WTC11 (cell line): ENCODE data around the gene TGFBR1. TPM values are rescaled to one million over a fixed set of nuclear protein-coding genes. Genes with fewer than 3 reads are reported as not detected.

Experiments used
- ATAC-seq: fragments of 200-7000 bp; cut with Tn5 transposase; 2 replicates; pipeline ENCODE4 v1.10.0; 2021; ENCODE audit warnings: mild to moderate bottlenecking, moderate library complexity
- CTCF ChIA-PET: fragments of 300-600 bp; sonication (Branson Sonifier 250); formaldehyde crosslinking; loops from one replicate; lab custom pipeline; 2021; ENCODE audit warnings: antibody characterized with exemption; lab: Charles Lee
- POLR2A ChIA-PET: fragments of 350-600 bp; sonication (Branson Sonifier 250); formaldehyde crosslinking; loops from one replicate; lab custom pipeline; 2021; ENCODE audit warnings: antibody characterized with exemption; lab: Charles Lee
- DNase-seq: peaks from one replicate; pipeline ENCODE4 v3.0.0; 2021; ENCODE audit warnings: low spot score
- H3K27ac Mint-ChIP-seq: 2 replicates; pipeline ENCODE4 v1.8.0; 2021; ENCODE audit warnings: mixed read lengths
- H3K27me3 Mint-ChIP-seq: 2 replicates; pipeline ENCODE4 v1.8.0; 2021; ENCODE audit warnings: low read depth, mild to moderate bottlenecking, moderate library complexity, mixed read lengths
- H3K36me3 Mint-ChIP-seq: 2 replicates; pipeline ENCODE4 v1.8.0; 2021; ENCODE audit warnings: mixed read lengths
- H3K4me1 Mint-ChIP-seq: 2 replicates; pipeline ENCODE4 v1.8.0; 2022; ENCODE audit warnings: mixed read lengths
- H3K4me3 Mint-ChIP-seq: 2 replicates; pipeline ENCODE4 v1.8.0; 2021; ENCODE audit warnings: mild to moderate bottlenecking, moderate library complexity, mixed read lengths
- H3K9me3 Mint-ChIP-seq: 2 replicates; pipeline ENCODE4 v1.8.0; 2021; ENCODE audit warnings: mixed read lengths
- CBFB ChIP-seq: sonication (generic); formaldehyde crosslinking; IDR thresholded peaks from 2 replicates; pipeline ENCODE4 v1.8.1; 2022; ENCODE audit warnings: mild to moderate bottlenecking, low read depth, missing genetic modification reagents
- CREB1 ChIP-seq: sonication (generic); formaldehyde crosslinking; IDR thresholded peaks from 2 replicates; pipeline ENCODE4 v1.8.0; 2023; ENCODE audit warnings: mild to moderate bottlenecking, missing genetic modification reagents
- E2F1 ChIP-seq: sonication (generic); formaldehyde crosslinking; IDR thresholded peaks from 2 replicates; pipeline ENCODE4 v1.8.0; 2022; ENCODE audit warnings: mild to moderate bottlenecking, missing genetic modification reagents
- ELF4 ChIP-seq: sonication (generic); formaldehyde crosslinking; IDR thresholded peaks from 2 replicates; pipeline ENCODE4 v1.8.1; 2022; ENCODE audit warnings: low read depth, mild to moderate bottlenecking, moderate library complexity, missing genetic modification reagents
- ERG ChIP-seq: fragments of 250-450 bp; sonication (Bioruptor Pico); IDR thresholded peaks from 2 replicates; pipeline ENCODE4 v1.8.0; 2021; ENCODE audit warnings: mild to moderate bottlenecking
- ETV6 ChIP-seq: sonication (generic); formaldehyde crosslinking; IDR thresholded peaks from 2 replicates; pipeline ENCODE4 v1.8.1; 2022; ENCODE audit warnings: mild to moderate bottlenecking, missing genetic modification reagents
- FOXK1 ChIP-seq: sonication (generic); formaldehyde crosslinking; IDR thresholded peaks from 2 replicates; pipeline ENCODE4 v1.8.0; 2022; ENCODE audit warnings: mild to moderate bottlenecking, moderate library complexity, missing genetic modification reagents
- GRHL2 ChIP-seq: fragments of 250-450 bp; sonication (Bioruptor Pico); IDR thresholded peaks from 2 replicates; pipeline ENCODE4 v1.8.0; 2022; ENCODE audit warnings: mild to moderate bottlenecking, moderate library complexity; ENCODE audit not compliant: insufficient replicate concordance, severe bottlenecking
- GTF2I ChIP-seq: fragments of 250-450 bp; sonication (Bioruptor Pico); conservative IDR thresholded peaks from 2 replicates; pipeline ENCODE4 v1.4.0; 2021; ENCODE audit warnings: mild to moderate bottlenecking
- NFATC4 ChIP-seq: fragments of 250-450 bp; sonication (Bioruptor Pico); IDR thresholded peaks from 2 replicates; pipeline ENCODE4 v1.9.0; 2021; ENCODE audit warnings: mild to moderate bottlenecking
- NFE2L1 ChIP-seq: sonication (generic); formaldehyde crosslinking; IDR thresholded peaks from 2 replicates; pipeline ENCODE4 v1.8.1; 2023; ENCODE audit warnings: missing genetic modification reagents
- NFYB ChIP-seq: sonication (generic); formaldehyde crosslinking; conservative IDR thresholded peaks from 2 replicates; pipeline ENCODE4 v1.8.0; 2022; ENCODE audit warnings: low read depth, missing genetic modification reagents
- NR1H2 ChIP-seq: sonication (generic); formaldehyde crosslinking; IDR thresholded peaks from 2 replicates; pipeline ENCODE4 v1.9.0; 2021; ENCODE audit warnings: mild to moderate bottlenecking, moderate library complexity, missing genetic modification reagents
- OVOL2 ChIP-seq: fragments of 250-450 bp; sonication (Bioruptor Pico); IDR thresholded peaks from 2 replicates; pipeline ENCODE4 v1.9.0; 2021; ENCODE audit warnings: mild to moderate bottlenecking, borderline replicate concordance
- PRRX2 ChIP-seq: fragments of 250-450 bp; sonication (Bioruptor Pico); IDR thresholded peaks from 2 replicates; pipeline ENCODE4 v1.8.0; 2021; ENCODE audit warnings: mild to moderate bottlenecking
- SMAD4 ChIP-seq: sonication (generic); formaldehyde crosslinking; IDR thresholded peaks from 2 replicates; pipeline ENCODE4 v1.8.0; 2022; ENCODE audit warnings: mild to moderate bottlenecking, missing genetic modification reagents
- SOX15 ChIP-seq: fragments of 250-450 bp; sonication (Bioruptor Pico); IDR thresholded peaks from 2 replicates; pipeline ENCODE4 v1.9.0; 2021; ENCODE audit warnings: mild to moderate bottlenecking
- SP1 ChIP-seq: sonication (generic); formaldehyde crosslinking; conservative IDR thresholded peaks from 2 replicates; pipeline ENCODE4 v1.8.1; 2022; ENCODE audit warnings: missing genetic modification reagents
- TCF7 ChIP-seq: sonication (generic); formaldehyde crosslinking; IDR thresholded peaks from 2 replicates; pipeline ENCODE4 v1.8.0; 2022; ENCODE audit warnings: mild to moderate bottlenecking, low read depth, missing genetic modification reagents, moderate library complexity
- TEAD4 ChIP-seq: sonication (generic); formaldehyde crosslinking; IDR thresholded peaks from 2 replicates; pipeline ENCODE4 v1.8.0; 2022; ENCODE audit warnings: mild to moderate bottlenecking, missing genetic modification reagents
- USF1 ChIP-seq: sonication (generic); formaldehyde crosslinking; IDR thresholded peaks from 2 replicates; pipeline ENCODE4 v1.8.0; 2022; ENCODE audit warnings: mild to moderate bottlenecking, missing genetic modification reagents
- USF2 ChIP-seq: sonication (generic); formaldehyde crosslinking; IDR thresholded peaks from 2 replicates; pipeline ENCODE4 v1.8.1; 2023; ENCODE audit warnings: mild to moderate bottlenecking, missing genetic modification reagents, moderate library complexity
- ZBTB21 ChIP-seq: sonication (generic); formaldehyde crosslinking; IDR thresholded peaks from 2 replicates; pipeline ENCODE4 v1.8.1; 2023; ENCODE audit warnings: mild to moderate bottlenecking, missing genetic modification reagents, borderline replicate concordance
- ZBTB43 ChIP-seq: sonication (generic); formaldehyde crosslinking; IDR thresholded peaks from 2 replicates; pipeline ENCODE4 v1.8.1; 2023; ENCODE audit warnings: mild to moderate bottlenecking, missing genetic modification reagents
- ZNF317 ChIP-seq: sonication (generic); formaldehyde crosslinking; IDR thresholded peaks from 2 replicates; pipeline ENCODE4 v1.8.1; 2023; ENCODE audit warnings: low read depth, mild to moderate bottlenecking, moderate library complexity, missing genetic modification reagents, borderline replicate concordance
- ZNF423 ChIP-seq: fragments of 250-450 bp; sonication (Bioruptor Pico); IDR thresholded peaks from 2 replicates; pipeline ENCODE4 v2.1.2; 2022; ENCODE audit warnings: mild to moderate bottlenecking, moderate library complexity
- ZNF425 ChIP-seq: fragments of 250-450 bp; sonication (Bioruptor Pico); conservative IDR thresholded peaks from 2 replicates; pipeline ENCODE4 v1.9.0; 2021; ENCODE audit warnings: mild to moderate bottlenecking
- ZNF532 ChIP-seq: fragments of 250-450 bp; sonication (Bioruptor Pico); IDR thresholded peaks from 2 replicates; pipeline ENCODE4 v1.9.0; 2021; ENCODE audit warnings: mild to moderate bottlenecking, borderline replicate concordance
- total RNA-seq: library from RNA; stranded (reverse); gene quantifications from 3 replicates; pipeline ENCODE4 v1.2.3, GENCODE V29; 2021

Gene TGFBR1
- total RNA-seq, 1 experiment from 2014 or later, result 42.4 TPM

- TF ChIP-seq ZNF532 (CRISPR knock-in tag) (no peak), USF1 (no peak), ERG (CRISPR knock-in tag) (no peak), SOX15 (CRISPR knock-in tag) (no peak), GRHL2 (CRISPR knock-in tag) (no peak), GTF2I (no peak), NFATC4 (no peak), ZBTB21 (CRISPR knock-in tag) (no peak), NR1H2 (CRISPR knock-in tag) (no peak), ZNF425 (CRISPR knock-in tag) (no peak), ELF4 (CRISPR knock-in tag) (no peak)
Observed at GRCh38 chr9:99135456-99135855, 30.5 kb downstream of the TGFBR1 start (continued).

GRCh38 chr9:99137225-99137624 is 32.3 kb downstream of the TGFBR1 start:
- no peak overlapping the region for H3K27ac Mint-ChIP-seq
- DNase-seq (no peak), ATAC-seq (no peak)
- H3K36me3 Mint-ChIP-seq, result peaks cover 20% of the 10 kb centered on the region
- H3K4me1 Mint-ChIP-seq, result peaks cover 4% of the 10 kb centered on the region
- H3K9me3 Mint-ChIP-seq, result no peaks in the 10 kb centered on the region
- no peak overlapping the region for H3K4me3 Mint-ChIP-seq
- ChIA-PET CTCF (interaction anchor here (1.0 kb wide), 1 partner anchor 139 kb away, joined by 3 read pairs; no protein-coding TSS in a partner anchor), POLR2A (no interaction called here)
- H3K27me3 Mint-ChIP-seq, result no peaks in the 10 kb centered on the region
- TF ChIP-seq ZBTB43 (CRISPR knock-in tag), result no peak
- TF ChIP-seq FOXK1 (CRISPR knock-in tag), result no peak
- TF ChIP-seq PRRX2 (CRISPR knock-in tag), result no peak
- no peak for TF ChIP-seq USF2 (CRISPR knock-in tag)
- no peak for TF ChIP-seq OVOL2 (CRISPR knock-in tag)
- TF ChIP-seq TEAD4, result no peak
- no peak for TF ChIP-seq SMAD4 (CRISPR knock-in tag)
- no peak for TF ChIP-seq ETV6 (CRISPR knock-in tag)
- TF ChIP-seq ZNF423 (CRISPR knock-in tag), result no peak
- TF ChIP-seq ZNF317 (CRISPR knock-in tag), result no peak
- no peak for TF ChIP-seq NFYB (CRISPR knock-in tag)
- no peak for TF ChIP-seq E2F1 (CRISPR knock-in tag)
- no peak for TF ChIP-seq ELF4 (CRISPR knock-in tag)
- no peak for TF ChIP-seq NFE2L1 (CRISPR knock-in tag)
- TF ChIP-seq CBFB, result no peak
- no peak for TF ChIP-seq CREB1 (CRISPR knock-in tag)
- TF ChIP-seq SP1, result no peak
- no peak for TF ChIP-seq TCF7 (CRISPR knock-in tag)
